ENCODE measurements around the gene SLC34A3.

The SLC34A3 gene

GRCh38 chr9:137230705-137231371 is at the start of gene SLC34A3:
SLC34A3 (plus strand) TSS chr9:137230901; CDS start chr9:137231703, 802 bp downstream.
- Histone ChIP-seq H4K20me1 (peaks cover 0 to 18% (median 14%) of the 10 kb centered on the region in 11 experiments; a peak in 18 of 22 replicates), H3K36me3 (no peaks in the 10 kb centered on the region), H3K9me3 (replicated peaks in 1 of 11) (no peaks in the 10 kb centered on the region), H3K4me1 (peaks cover 35 to 77% (median 67%) of the 10 kb centered on the region in 10 experiments), H3K9ac (peak within 1 kb of the TSS in 7 of 11 experiments; percentile 17 to 60 (median 45); a peak in 8 of 22 replicates), H3K4me2 (peak within 1 kb of the TSS in 10 of 11 experiments; percentile 29 to 85 (median 70); a peak in 20 of 22 replicates), H3K4me3 (no peak within 1 kb of the TSS; a peak in 1 of 20 replicates), H3K27ac (no peak within 1 kb of the TSS; a peak in 1 of 22 replicates), H3K27me3 (no peaks in the 10 kb centered on the region)
- no peak for TF ChIP-seq Cebpa-rat (IDR thresholded peaks at IDR 0.05)

GRCh38 chr9:137181680-137182079 is 49.0 kb upstream of the SLC34A3 start:
- Histone ChIP-seq H3K4me1 (peaks cover 13 to 36% (median 23%) of the 10 kb centered on the region in 10 experiments), H3K27me3 (no peaks in the 10 kb centered on the region), H4K20me1 (peaks cover 0 to 87% (median 31%) of the 10 kb centered on the region in 11 experiments; a peak in 18 of 22 replicates), H3K36me3 (peaks cover 80 to 100% (median 95%) of the 10 kb centered on the region in 11 experiments), H3K9me3 (replicated peaks in 1 of 11) (no peaks in the 10 kb centered on the region), H3K27ac (no peak overlapping the region), H3K4me3 (no peak overlapping the region), H3K9ac (no peak overlapping the region), H3K4me2 (no peak overlapping the region)
- TF ChIP-seq Cebpa-rat (IDR thresholded peaks at IDR 0.05) = no peak

GRCh38 chr9:137182836-137183235 is 47.9 kb upstream of the SLC34A3 start:
- TF ChIP-seq Cebpa-rat (IDR thresholded peaks at IDR 0.05) = no peak
- H3K36me3 ChIP-seq = peaks cover 78 to 98% (median 89%) of the 10 kb centered on the region in 11 experiments
- H3K9ac ChIP-seq = no peak overlapping the region; a peak in 2 of 22 replicates
- no peak overlapping the region for H3K4me2 ChIP-seq
- H4K20me1 ChIP-seq = peaks cover 0 to 94% (median 38%) of the 10 kb centered on the region in 11 experiments; a peak in 17 of 22 replicates
- no peaks in the 10 kb centered on the region for H3K9me3 ChIP-seq (replicated peaks in 1 of 11)
- H3K4me1 ChIP-seq = peaks cover 22 to 43% (median 34%) of the 10 kb centered on the region in 10 experiments
- no peak overlapping the region for H3K27ac ChIP-seq
- H3K27me3 ChIP-seq = no peaks in the 10 kb centered on the region
- no peak overlapping the region for H3K4me3 ChIP-seq

- Histone ChIP-seq H3K27me3 (no peaks in the 10 kb centered on the region), H3K4me2 (no peak overlapping the region), H3K27ac (no peak overlapping the region), H3K36me3 (peaks cover 68 to 86% (median 82%) of the 10 kb centered on the region in 11 experiments), H3K4me1 (peaks cover 20 to 31% (median 25%) of the 10 kb centered on the region in 10 experiments), H3K9me3 (replicated peaks in 1 of 11) (no peaks in the 10 kb centered on the region), H3K9ac (no peak overlapping the region), H3K4me3 (no peak overlapping the region), H4K20me1 (peaks cover 0 to 91% (median 45%) of the 10 kb centered on the region in 11 experiments; a peak in 20 of 22 replicates)
- TF ChIP-seq Cebpa-rat (IDR thresholded peaks at IDR 0.05) = no peak
Observed at GRCh38 chr9:137183980-137184595, 46.6 kb upstream of the SLC34A3 start.

- Histone ChIP-seq H3K36me3 (peaks cover 66 to 81% (median 77%) of the 10 kb centered on the region in 11 experiments), H3K4me2 (0 out of 22 replicates have a peak overlapping the region, but pooled peaks of 1 of the 11 experiments have one; percentile 100), H3K27me3 (no peaks in the 10 kb centered on the region), H4K20me1 (peaks cover 10 to 91% (median 54%) of the 10 kb centered on the region in 11 experiments; a peak in 21 of 22 replicates), H3K4me1 (peaks cover 29 to 36% (median 31%) of the 10 kb centered on the region in 10 experiments), H3K27ac (no peak overlapping the region), H3K4me3 (no peak overlapping the region), H3K9ac (peak overlapping the region in 4 of 11 experiments; percentile 10 to 29 (median 16); a peak in 2 of 22 replicates), H3K9me3 (replicated peaks in 1 of 11) (no peaks in the 10 kb centered on the region)
- TF ChIP-seq Cebpa-rat (IDR thresholded peaks at IDR 0.05) = no peak
Observed at GRCh38 chr9:137184881-137185660, 45.6 kb upstream of the SLC34A3 start.

- no peaks in the 10 kb centered on the region for H3K9me3 ChIP-seq (replicated peaks in 1 of 11)
- no peak overlapping the region for H3K27ac ChIP-seq
- H3K27me3 ChIP-seq = no peaks in the 10 kb centered on the region
- H3K36me3 ChIP-seq = peaks cover 64 to 81% (median 77%) of the 10 kb centered on the region in 11 experiments
- peak overlapping the region; percentile 93 to 100 (median 99); a peak in 21 of 22 replicates for H3K4me2 ChIP-seq
- H3K4me1 ChIP-seq = peaks cover 38 to 45% (median 39%) of the 10 kb centered on the region in 10 experiments
- H3K4me3 ChIP-seq = peak overlapping the region in 2 of 10 experiments; percentile 84 to 94; a peak in 1 of 20 replicates
- peak overlapping the region in 9 of 11 experiments; percentile 6 to 95 (median 29); a peak in 9 of 22 replicates for H3K9ac ChIP-seq
- peaks cover 11 to 91% (median 63%) of the 10 kb centered on the region in 11 experiments; a peak in 21 of 22 replicates for H4K20me1 ChIP-seq
- TF ChIP-seq Cebpa-rat (IDR thresholded peaks at IDR 0.05) = no peak
Observed at GRCh38 chr9:137185921-137186320, 44.8 kb upstream of the SLC34A3 start.

- peaks cover 63 to 81% (median 77%) of the 10 kb centered on the region in 11 experiments for H3K36me3 ChIP-seq
- H3K4me1 ChIP-seq = peaks cover 42 to 49% (median 44%) of the 10 kb centered on the region in 10 experiments
- peaks cover 12 to 91% (median 68%) of the 10 kb centered on the region in 11 experiments; a peak in 21 of 22 replicates for H4K20me1 ChIP-seq
- peak overlapping the region in 10 of 11 experiments; percentile 6 to 95 (median 92); a peak in 16 of 22 replicates for H3K9ac ChIP-seq
- no peaks in the 10 kb centered on the region for H3K9me3 ChIP-seq (replicated peaks in 1 of 11)
- no peak for TF ChIP-seq Cebpa-rat (IDR thresholded peaks at IDR 0.05)
- H3K27ac ChIP-seq = no peak overlapping the region
- H3K27me3 ChIP-seq = no peaks in the 10 kb centered on the region
- H3K4me3 ChIP-seq = peak overlapping the region in 8 of 10 experiments; percentile 83 to 99 (median 96); a peak in 10 of 20 replicates
- H3K4me2 ChIP-seq = peak overlapping the region; percentile 93 to 100 (median 99)
Observed at GRCh38 chr9:137186385-137186784, 44.3 kb upstream of the SLC34A3 start.

- H4K20me1 ChIP-seq = peaks cover 12 to 93% (median 72%) of the 10 kb centered on the region in 11 experiments; a peak in 21 of 22 replicates
- TF ChIP-seq Cebpa-rat (IDR thresholded peaks at IDR 0.05) = no peak
- no peaks in the 10 kb centered on the region for H3K9me3 ChIP-seq (replicated peaks in 1 of 11)
- peak overlapping the region; percentile 93 to 100 (median 99) for H3K4me2 ChIP-seq
- peaks cover 54 to 81% (median 75%) of the 10 kb centered on the region in 11 experiments for H3K36me3 ChIP-seq
- peak overlapping the region; percentile 83 to 99 (median 98) for H3K4me3 ChIP-seq
- H3K27me3 ChIP-seq = no peaks in the 10 kb centered on the region
- H3K27ac ChIP-seq = peak overlapping the region in 4 of 11 experiments; percentile 86 to 94 (median 92); a peak in 7 of 22 replicates
- peaks cover 47 to 59% (median 53%) of the 10 kb centered on the region in 10 experiments for H3K4me1 ChIP-seq
- peak overlapping the region; percentile 86 to 95 (median 93) for H3K9ac ChIP-seq
Observed at GRCh38 chr9:137187386-137187785, 43.3 kb upstream of the SLC34A3 start.

All from BLaER1 treated with 17β-estradiol and CSF1 and Interleukin-3, amounts not matched to agents 10 nM and 100 nM (cell line).